ENCODE results near the gene FGF7. TPM values are rescaled to one million over a fixed set of nuclear protein-coding genes. Genes with fewer than 3 reads are reported as not detected.
"Not testable (repeated sequence)": the region's sequence is repeated elsewhere in the genome, so short reads cannot be mapped to it uniquely, and the experiment has no call there.

FGF7 gene
- total and polyA plus RNA-seq, 12 donors, result 0.48 to 14.2 (median 5.2) TPM

- Histone ChIP-seq H3K36me3 (replicated peaks in 1 of 2) (no peaks in the 10 kb centered on the region), H3K4me3 (no peak overlapping the region), H3K4me1 (replicated peaks in 1 of 2) (no peaks in the 10 kb centered on the region), H3K27me3 (no peaks in the 10 kb centered on the region), H3K9me3 (replicated peaks in 1 of 3) (no peaks in the 10 kb centered on the region), H3K27ac (no peak overlapping the region)
- TF ChIP-seq POLR2A (IDR thresholded peaks at IDR 0.05) (no peak), CTCF (IDR thresholded peaks at IDR 0.05) (no peak)
- DNase-seq, result no peak
- 63 to 79% (median 66%) methylated on average over 1 of the region's 1 CpG for WGBS, 4 donors
- intact Hi-C loops (cut with DNase I), result no loop called here
These were observed 50.0 kb downstream of the FGF7 start for GRCh38 chr15:49473031-49473430.

GRCh38 chr15:49478021-49478420 lies 55.0 kb downstream of the FGF7 start:
- H3K27ac ChIP-seq; H3K27me3 ChIP-seq; H3K36me3 ChIP-seq (replicated peaks in 1 of 2); DNase-seq; intact Hi-C loops (cut with DNase I); H3K9me3 ChIP-seq (replicated peaks in 1 of 3); H3K4me3 ChIP-seq; H3K4me1 ChIP-seq (replicated peaks in 1 of 2): not testable (repeated sequence)
- 72 to 93% (median 86%) methylated on average over 4 of the region's 4 CpGs for WGBS, 4 donors

- H3K36me3 ChIP-seq (replicated peaks in 1 of 2); H3K27me3 ChIP-seq; intact Hi-C loops (cut with DNase I); H3K4me1 ChIP-seq (replicated peaks in 1 of 2); H3K27ac ChIP-seq; H3K4me3 ChIP-seq; H3K9me3 ChIP-seq (replicated peaks in 1 of 3); DNase-seq: not testable (repeated sequence)
These were observed 55.9 kb downstream of the FGF7 start for GRCh38 chr15:49478982-49479381.

GRCh38 chr15:49485401-49485800 lies 62.4 kb downstream of the FGF7 start:
- H3K4me3 ChIP-seq; intact Hi-C loops (cut with DNase I); H3K27me3 ChIP-seq; H3K4me1 ChIP-seq (replicated peaks in 1 of 2); DNase-seq; H3K27ac ChIP-seq; H3K9me3 ChIP-seq (replicated peaks in 1 of 3); H3K36me3 ChIP-seq (replicated peaks in 1 of 2): not testable (repeated sequence)
- WGBS, 4 donors, result 47 to 79% (median 65%) methylated on average over 1 of the region's 1 CpG

- no peak overlapping the region for H3K27ac ChIP-seq
- no peak for DNase-seq
- no peaks in the 10 kb centered on the region for H3K36me3 ChIP-seq (replicated peaks in 1 of 2)
- WGBS, 4 donors, result 44 to 100% (median 98%) methylated on average over 1 of the region's 1 CpG
- no peaks in the 10 kb centered on the region for H3K9me3 ChIP-seq (replicated peaks in 1 of 3)
- intact Hi-C loops (cut with DNase I), result no loop called here
- H3K4me3 ChIP-seq, result no peak overlapping the region
- TF ChIP-seq POLR2A (IDR thresholded peaks at IDR 0.05), result no peak
- no peak for TF ChIP-seq CTCF (IDR thresholded peaks at IDR 0.05)
- no peaks in the 10 kb centered on the region for H3K27me3 ChIP-seq
- no peaks in the 10 kb centered on the region for H3K4me1 ChIP-seq (replicated peaks in 1 of 2)
These were observed 67.9 kb downstream of the FGF7 start for GRCh38 chr15:49490966-49491365.

- Histone ChIP-seq H3K27me3 (no peaks in the 10 kb centered on the region), H3K4me1 (replicated peaks in 1 of 2) (no peaks in the 10 kb centered on the region), H3K4me3 (no peak overlapping the region), H3K36me3 (replicated peaks in 1 of 2) (no peaks in the 10 kb centered on the region), H3K9me3 (replicated peaks in 1 of 3) (no peaks in the 10 kb centered on the region), H3K27ac (no peak overlapping the region)
- 83 to 92% (median 85%) methylated on average over 2 of the region's 2 CpGs for WGBS, 4 donors
- no peak for TF ChIP-seq POLR2A (IDR thresholded peaks at IDR 0.05)
- no peak for TF ChIP-seq CTCF (IDR thresholded peaks at IDR 0.05)
- intact Hi-C loops (cut with DNase I), result no loop called here
- DNase-seq, result no peak
These were observed 69.1 kb downstream of the FGF7 start for GRCh38 chr15:49492151-49492550.

All from adrenal gland (tissue), 12 donors.